Naive thymus-derived CD4-positive, alpha-beta T cell (primary cell): ENCODE measurements around the gene C11orf91. TPM values are rescaled to one million over a fixed set of nuclear protein-coding genes. Genes with fewer than 3 reads are reported as not detected.

Source experiments
- ATAC-seq: fragments of 150-1000 bp; cut with Tn5 transposase; 2 replicates; pipeline ENCODE4 v1.10.0; 2021; ENCODE audit warnings: mild to moderate bottlenecking, moderate library complexity
- CTCF ChIA-PET: fragments of 350-600 bp; sonication (Branson Sonifier 250); formaldehyde crosslinking; loops from one replicate; lab custom pipeline; 2021; ENCODE audit warnings: antibody characterized with exemption; lab: Charles Lee
- POLR2A ChIA-PET: fragments of 350-600 bp; sonication (Branson Sonifier 250); formaldehyde crosslinking; loops from one replicate; lab custom pipeline; 2021; ENCODE audit warnings: antibody characterized with exemption, inconsistent platforms; lab: Charles Lee
- DNase-seq, 9 donors: peaks; one replicate each; pipeline versions ENCODE4 v3.0.0 to v3.0.0-alpha.2; 2020 to 2022; ENCODE audit warnings: mixed read lengths in 1 of 9
- H3K27ac ChIP-seq: one replicate; pipeline ENCODE4 v1.7.0; 2013; ENCODE audit warnings: mild to moderate bottlenecking, low read depth, low read length, moderate library complexity
- H3K27me3 ChIP-seq, 2 donors: one replicate each; pipeline ENCODE4 v1.7.0; 2013; ENCODE audit warnings: low read length in 2 of 2, mild to moderate bottlenecking in 2 of 2, moderate library complexity in 2 of 2; ENCODE audit not compliant: control insufficient read depth in 2 of 2, insufficient read depth in 2 of 2
- H3K36me3 ChIP-seq, 3 experiments: 1 replicate in 2 of 3; 2 replicates in 1 of 3; pipeline ENCODE4 v1.7.0; 2013; ENCODE audit warnings: low read length in 3 of 3, mild to moderate bottlenecking in 3 of 3, moderate library complexity in 1 of 3; ENCODE audit not compliant: insufficient read depth in 3 of 3, control insufficient read depth in 2 of 3
- H3K4me1 ChIP-seq, 2 donors: one replicate each; pipeline ENCODE4 v1.7.0; 2013; ENCODE audit warnings: low read length in 2 of 2, mild to moderate bottlenecking in 2 of 2, moderate library complexity in 1 of 2; ENCODE audit not compliant: control insufficient read depth in 2 of 2, insufficient read depth in 2 of 2
- H3K4me3 ChIP-seq: 2 replicates; pipeline ENCODE4 v1.7.0; 2013; ENCODE audit warnings: mild to moderate bottlenecking, low read length
- H3K9me3 ChIP-seq, 3 experiments: 1 replicate in 2 of 3; 2 replicates in 1 of 3; pipeline ENCODE4 v1.7.0; 2013; ENCODE audit warnings: low read length in 3 of 3; ENCODE audit not compliant: control insufficient read depth in 2 of 3
- H3K27ac Mint-ChIP-seq, 9 donors: one replicate each; pipeline ENCODE4 v1.8.0; 2020 to 2022; ENCODE audit warnings: mixed read lengths in 9 of 9, mild to moderate bottlenecking in 8 of 9, moderate library complexity in 5 of 9, inconsistent platforms in 2 of 9
- H3K27me3 Mint-ChIP-seq, 5 donors: one replicate each; pipeline ENCODE4 v1.8.0; 2021 to 2022; ENCODE audit warnings: mixed read lengths in 5 of 5, mild to moderate bottlenecking in 1 of 5
- H3K36me3 Mint-ChIP-seq, 5 donors: one replicate each; pipeline ENCODE4 v1.8.0; 2020 to 2022; ENCODE audit warnings: mixed read lengths in 5 of 5, mild to moderate bottlenecking in 3 of 5, inconsistent platforms in 1 of 5
- H3K4me1 Mint-ChIP-seq, 7 donors: one replicate each; pipeline ENCODE4 v1.8.0; 2020 to 2022; ENCODE audit warnings: mixed read lengths in 7 of 7, mild to moderate bottlenecking in 3 of 7, inconsistent platforms in 1 of 7
- H3K4me3 Mint-ChIP-seq, 10 donors: one replicate each; pipeline ENCODE4 v1.8.0; 2020 to 2022; ENCODE audit warnings: mild to moderate bottlenecking in 10 of 10, mixed read lengths in 10 of 10, moderate library complexity in 6 of 10, inconsistent platforms in 2 of 10
- H3K9me3 Mint-ChIP-seq, 11 donors: one replicate each; pipeline ENCODE4 v1.8.0; 2020 to 2022; ENCODE audit warnings: mixed read lengths in 11 of 11, mild to moderate bottlenecking in 4 of 11, inconsistent platforms in 1 of 11, moderate library complexity in 1 of 11
- intact Hi-C, 2 donors: fragments of 100-400 bp; cut with micrococcal nuclease; formaldehyde crosslinking; loops; one replicate each; pipeline ENCODE4 v1.15.1; 2023
- polyA plus RNA-seq, 2 donors: library from polyadenylated mRNA; unstranded; fragments of 300-500 nt; fragmentation: Illumina TruSeq; gene quantifications; one replicate each; pipeline ENCODE4 v1.2.3, GENCODE V29; 2021
- total RNA-seq, 6 experiments: library from RNA in 5 of 6; stranded (reverse) in 5 of 6; gene quantifications; 1 replicate in 5 of 6; 2 replicates in 1 of 6; pipeline ENCODE4 v1.2.3 and lab custom pipeline; 2021 to 2026

The C11orf91 gene
- total and polyA plus RNA-seq, 7 experiments from 2014 or later: not detected

GRCh38 chr11:33696931-33697638, 3.5 kb downstream of the C11orf91 start:
- Histone ChIP-seq H3K27ac (no peak overlapping the region), H3K9me3 (no peaks in the 10 kb centered on the region), H3K36me3 (no peaks in the 10 kb centered on the region), H3K4me1 (peaks cover 9 to 13% of the 10 kb centered on the region in 2 donors), H3K27me3 (no peaks in the 10 kb centered on the region), H3K4me3 (no peak overlapping the region)
- Mint-ChIP-seq H3K27me3 (peaks cover 0 to 31% (median 5%) of the 10 kb centered on the region in 5 donors), H3K27ac (no peak overlapping the region), H3K36me3 (no peaks in the 10 kb centered on the region), H3K9me3 (no peaks in the 10 kb centered on the region), H3K4me1 (peaks cover 14 to 27% (median 22%) of the 10 kb centered on the region in 7 donors), H3K4me3 (no peak overlapping the region)
- CTCF ChIA-PET: no interaction called here
- DNase-seq (no peak), ATAC-seq (no peak)
- POLR2A ChIA-PET: no interaction called here
- intact Hi-C loops: no loop called here

- ATAC-seq (no peak), DNase-seq (peak in 1 of 9 donors; percentile 6)
- H3K9me3 Mint-ChIP-seq: no peaks in the 10 kb centered on the region
- Histone ChIP-seq H3K9me3 (no peaks in the 10 kb centered on the region), H3K27ac (no peak overlapping the region), H3K36me3 (no peaks in the 10 kb centered on the region), H3K27me3 (no peaks in the 10 kb centered on the region), H3K4me3 (no peak overlapping the region), H3K4me1 (peaks cover 9 to 11% of the 10 kb centered on the region in 2 donors)
- peak overlapping the region in 1 of 10 donors; percentile 1 for H3K4me3 Mint-ChIP-seq
- no peaks in the 10 kb centered on the region for H3K36me3 Mint-ChIP-seq
- intact Hi-C loops: no loop called here
- peaks cover 13 to 24% (median 16%) of the 10 kb centered on the region in 7 donors for H3K4me1 Mint-ChIP-seq
- CTCF ChIA-PET: no interaction called here
- H3K27me3 Mint-ChIP-seq: peaks cover 0 to 31% (median 5%) of the 10 kb centered on the region in 5 donors
- POLR2A ChIA-PET: interaction anchor here (0.7 kb wide), 1 partner anchor 39 kb away, joined by 4 read pairs; no protein-coding TSS in a partner anchor
- H3K27ac Mint-ChIP-seq: no peak overlapping the region
These were observed 4.2 kb downstream of the C11orf91 start for GRCh38 chr11:33696411-33696810.

GRCh38 chr11:33695051-33695566, 5.5 kb downstream of the C11orf91 start:
- no peak overlapping the region for H3K4me3 Mint-ChIP-seq
- no peak overlapping the region for H3K27ac Mint-ChIP-seq
- no peaks in the 10 kb centered on the region for H3K36me3 ChIP-seq
- peaks cover 6 to 18% (median 13%) of the 10 kb centered on the region in 7 donors for H3K4me1 Mint-ChIP-seq
- no peaks in the 10 kb centered on the region for H3K9me3 Mint-ChIP-seq
- H3K36me3 Mint-ChIP-seq: no peaks in the 10 kb centered on the region
- H3K27ac ChIP-seq: no peak overlapping the region
- DNase-seq (no peak), ATAC-seq (no peak)
- peaks cover 0 to 31% (median 5%) of the 10 kb centered on the region in 5 donors for H3K27me3 Mint-ChIP-seq
- no peaks in the 10 kb centered on the region for H3K27me3 ChIP-seq
- POLR2A ChIA-PET: interaction anchor here (0.6 kb wide), 1 partner anchor 341 kb away, joined by 3 read pairs; no protein-coding TSS in a partner anchor
- peaks cover 4 to 5% of the 10 kb centered on the region in 2 donors for H3K4me1 ChIP-seq
- H3K9me3 ChIP-seq: no peaks in the 10 kb centered on the region
- CTCF ChIA-PET: interaction anchor here (0.7 kb wide), 1 partner anchor 41 kb away, joined by 3 read pairs; the partner anchor contains the start of gene CD59
- intact Hi-C loops: no loop called here
- no peak overlapping the region for H3K4me3 ChIP-seq

GRCh38 chr11:33694346-33695050, 6.1 kb downstream of the C11orf91 start:
- ChIA-PET CTCF (interaction anchor here (0.7 kb wide), 1 partner anchor 42 kb away, joined by 3 read pairs; the partner anchor contains the start of gene CD59), POLR2A (interaction anchor here (0.6 kb wide), 1 partner anchor 340 kb away, joined by 3 read pairs; no protein-coding TSS in a partner anchor)
- Histone ChIP-seq H3K9me3 (no peaks in the 10 kb centered on the region), H3K27ac (no peak overlapping the region), H3K4me1 (no peaks in the 10 kb centered on the region), H3K27me3 (no peaks in the 10 kb centered on the region), H3K36me3 (no peaks in the 10 kb centered on the region), H3K4me3 (no peak overlapping the region)
- peaks cover 2 to 12% (median 9%) of the 10 kb centered on the region in 7 donors for H3K4me1 Mint-ChIP-seq
- H3K9me3 Mint-ChIP-seq: no peaks in the 10 kb centered on the region
- H3K27ac Mint-ChIP-seq: no peak overlapping the region
- DNase-seq (no peak), ATAC-seq (no peak)
- no peak overlapping the region for H3K4me3 Mint-ChIP-seq
- H3K27me3 Mint-ChIP-seq: peaks cover 0 to 26% (median 5%) of the 10 kb centered on the region in 5 donors
- no peaks in the 10 kb centered on the region for H3K36me3 Mint-ChIP-seq
- intact Hi-C loops: no loop called here

- H3K27me3 ChIP-seq: no peaks in the 10 kb centered on the region
- intact Hi-C loops: no loop called here
- DNase-seq (no peak), ATAC-seq (no peak)
- ChIA-PET CTCF (no interaction called here), POLR2A (no interaction called here)
- Mint-ChIP-seq H3K9me3 (peaks cover 0 to under 1% (median 0%) of the 10 kb centered on the region in 11 donors), H3K27me3 (peaks cover 0 to 29% (median 5%) of the 10 kb centered on the region in 5 donors), H3K4me3 (no peak overlapping the region), H3K4me1 (peaks cover 2 to 10% (median 9%) of the 10 kb centered on the region in 7 donors), H3K27ac (no peak overlapping the region), H3K36me3 (peaks cover 0 to 1% (median 0%) of the 10 kb centered on the region in 5 donors)
- H3K4me1 ChIP-seq: no peaks in the 10 kb centered on the region
- H3K36me3 ChIP-seq: no peaks in the 10 kb centered on the region
- no peaks in the 10 kb centered on the region for H3K9me3 ChIP-seq
- no peak overlapping the region for H3K4me3 ChIP-seq
- no peak overlapping the region for H3K27ac ChIP-seq
These were observed 8.1 kb downstream of the C11orf91 start for GRCh38 chr11:33692541-33692940.

GRCh38 chr11:33692013-33692504, 8.6 kb downstream of the C11orf91 start:
- Mint-ChIP-seq H3K27me3 (peaks cover 0 to 26% (median 5%) of the 10 kb centered on the region in 5 donors), H3K36me3 (peaks cover 0 to 4% (median 0%) of the 10 kb centered on the region in 5 donors), H3K9me3 (peaks cover 0 to 5% (median 0%) of the 10 kb centered on the region in 11 donors), H3K4me3 (no peak overlapping the region), H3K27ac (no peak overlapping the region), H3K4me1 (peaks cover 2 to 10% (median 9%) of the 10 kb centered on the region in 7 donors)
- ChIA-PET CTCF (no interaction called here), POLR2A (no interaction called here)
- Histone ChIP-seq H3K9me3 (no peaks in the 10 kb centered on the region), H3K4me1 (no peaks in the 10 kb centered on the region), H3K4me3 (no peak overlapping the region), H3K27me3 (no peaks in the 10 kb centered on the region), H3K36me3 (no peaks in the 10 kb centered on the region), H3K27ac (no peak overlapping the region)
- no peak for ATAC-seq
- DNase-seq: no peak
- intact Hi-C loops: no loop called here
